Smooth muscle cell (in vitro differentiated cells): ENCODE data around the gene ATG7. TPM values are rescaled to one million over a fixed set of nuclear protein-coding genes. Genes with fewer than 3 reads are reported as not detected.
"Not testable (repeated sequence)": the region's sequence is repeated elsewhere in the genome, so short reads cannot be mapped to it uniquely, and the experiment has no call there.

ENCODE experiments used
- DNase-seq: peaks from one replicate; lab custom pipeline; 2025; ENCODE audit not compliant: unreplicated experiment; lab: John Stamatoyannopoulos, UW
- H2AFZ ChIP-seq: fragments of 200-600 bp; sonication (generic); 2 replicates; pipeline ENCODE4 v1.6.0; 2016; ENCODE audit warnings: antibody characterized with exemption, low read depth, mild to moderate bottlenecking
- H3F3A ChIP-seq: fragments of 200-600 bp; sonication (generic); 2 replicates; pipeline ENCODE4 v1.6.0; 2017; ENCODE audit warnings: antibody characterized with exemption, low read depth
- H3K27ac ChIP-seq: fragments of 200-600 bp; sonication (generic); 2 replicates; pipeline ENCODE4 v1.5.1; 2016; ENCODE audit warnings: low read depth, mild to moderate bottlenecking
- H3K27me3 ChIP-seq: fragments of 200-600 bp; sonication (generic); 2 replicates; pipeline ENCODE4 v1.6.1; 2016; ENCODE audit warnings: low read depth, mild to moderate bottlenecking
- H3K36me3 ChIP-seq: fragments of 200-600 bp; sonication (generic); 2 replicates; pipeline ENCODE4 v1.5.1; 2016; ENCODE audit warnings: low read depth
- H3K4me1 ChIP-seq: fragments of 200-600 bp; sonication (generic); 2 replicates; pipeline ENCODE4 v1.5.1; 2016; ENCODE audit warnings: low read depth
- H3K4me2 ChIP-seq: fragments of 200-600 bp; sonication (generic); 2 replicates; pipeline ENCODE4 v1.6.0; 2016; ENCODE audit warnings: mild to moderate bottlenecking
- H3K4me3 ChIP-seq: fragments of 200-600 bp; sonication (generic); 2 replicates; pipeline ENCODE4 v1.5.1; 2016; ENCODE audit warnings: mild to moderate bottlenecking
- H3K79me2 ChIP-seq: fragments of 200-600 bp; sonication (generic); 2 replicates; pipeline ENCODE4 v1.6.0; 2016; ENCODE audit warnings: low read depth, mild to moderate bottlenecking
- H3K9ac ChIP-seq: fragments of 200-600 bp; sonication (generic); 2 replicates; pipeline ENCODE4 v1.6.0; 2016; ENCODE audit warnings: low read depth
- H3K9me3 ChIP-seq: fragments of 200-600 bp; sonication (generic); replicated peaks from 2 replicates; pipeline ENCODE4 v1.5.1; 2016; ENCODE audit warnings: low read depth
- H4K20me1 ChIP-seq: fragments of 200-600 bp; sonication (generic); 2 replicates; pipeline ENCODE4 v1.6.0; 2016; ENCODE audit warnings: low read depth
- WGBS: methylation state at CpG from one replicate; pipeline ENCODE4 v1.1.7; 2016; ENCODE audit warnings: low lambda C conversion rate; 5-methylcytosine and 5-hydroxymethylcytosine counted together
- polyA plus RNA-seq: library from polyadenylated mRNA; unstranded; fragments of >200 nt; fragmentation: Nextera tagmentation; extraction: Ambion mirVana; gene quantifications from 2 replicates; pipeline ENCODE4 v1.2.1, GENCODE V29; 2016
- total RNA-seq: library from RNA; depleted of rRNA; stranded (reverse); fragments of >200 nt; gene quantifications from 2 replicates; pipeline ENCODE4 v1.2.3, GENCODE V29; 2014
- TF ChIP-seq, protein P1 (sequence below): fragments of 200-600 bp; sonication (generic); IDR thresholded peaks from 2 replicates; pipeline ENCODE4 v1.5.1; 2017; ENCODE audit warnings: borderline replicate concordance, mild to moderate bottlenecking, antibody characterized with exemption; ENCODE audit not compliant: insufficient read depth, poor library complexity, severe bottlenecking

Gene ATG7
- total and polyA plus RNA-seq, 2 experiments from 2014 or later: 19.4 to 40.3 TPM

DNA sequence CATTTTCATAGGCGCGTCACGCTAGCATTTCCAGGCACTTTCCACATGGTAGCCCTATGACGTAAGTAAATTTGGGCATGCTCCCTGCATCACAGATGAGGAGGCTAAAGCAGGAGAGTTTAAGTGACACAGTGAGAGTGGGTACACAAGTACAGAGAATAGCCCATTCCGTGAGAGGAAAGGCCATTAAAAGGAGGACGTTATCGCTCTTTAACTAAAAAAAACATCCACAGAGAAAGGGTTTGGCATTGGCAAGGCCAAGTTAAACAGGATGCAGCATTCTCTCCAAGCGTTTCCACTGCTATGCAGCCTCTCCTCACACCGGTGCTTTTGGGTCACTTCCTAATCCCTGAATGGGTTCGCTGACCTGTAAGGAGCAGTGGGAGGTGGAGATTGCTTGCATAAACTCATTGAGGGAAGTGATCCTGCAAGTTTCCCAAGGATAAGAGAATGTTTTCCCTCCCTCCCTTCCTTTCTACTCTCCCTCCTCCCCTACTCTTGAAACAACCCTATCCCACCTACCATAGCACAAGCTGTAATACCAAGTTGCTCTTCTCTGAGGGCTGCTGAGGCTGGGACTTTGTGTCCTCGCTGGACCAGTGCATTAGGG is 223.9 kb downstream of the ATG7 start:
- no peaks in the 10 kb centered on the region for H3K36me3 ChIP-seq
- H3F3A ChIP-seq: no peaks in the 10 kb centered on the region
- no peaks in the 10 kb centered on the region for H3K27me3 ChIP-seq
- no peak overlapping the region for H2AFZ ChIP-seq
- H3K9ac ChIP-seq: no peak overlapping the region
- H3K4me1 ChIP-seq: peaks cover 9% of the 10 kb centered on the region
- no peaks in the 10 kb centered on the region for H3K9me3 ChIP-seq
- WGBS: 69% methylated on average over 11 of the region's 11 CpGs
- no peak overlapping the region for H3K4me3 ChIP-seq
- H3K27ac ChIP-seq: no peak overlapping the region
- TF ChIP-seq, protein P1, sequence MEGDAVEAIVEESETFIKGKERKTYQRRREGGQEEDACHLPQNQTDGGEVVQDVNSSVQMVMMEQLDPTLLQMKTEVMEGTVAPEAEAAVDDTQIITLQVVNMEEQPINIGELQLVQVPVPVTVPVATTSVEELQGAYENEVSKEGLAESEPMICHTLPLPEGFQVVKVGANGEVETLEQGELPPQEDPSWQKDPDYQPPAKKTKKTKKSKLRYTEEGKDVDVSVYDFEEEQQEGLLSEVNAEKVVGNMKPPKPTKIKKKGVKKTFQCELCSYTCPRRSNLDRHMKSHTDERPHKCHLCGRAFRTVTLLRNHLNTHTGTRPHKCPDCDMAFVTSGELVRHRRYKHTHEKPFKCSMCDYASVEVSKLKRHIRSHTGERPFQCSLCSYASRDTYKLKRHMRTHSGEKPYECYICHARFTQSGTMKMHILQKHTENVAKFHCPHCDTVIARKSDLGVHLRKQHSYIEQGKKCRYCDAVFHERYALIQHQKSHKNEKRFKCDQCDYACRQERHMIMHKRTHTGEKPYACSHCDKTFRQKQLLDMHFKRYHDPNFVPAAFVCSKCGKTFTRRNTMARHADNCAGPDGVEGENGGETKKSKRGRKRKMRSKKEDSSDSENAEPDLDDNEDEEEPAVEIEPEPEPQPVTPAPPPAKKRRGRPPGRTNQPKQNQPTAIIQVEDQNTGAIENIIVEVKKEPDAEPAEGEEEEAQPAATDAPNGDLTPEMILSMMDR: no peak
- no peak for DNase-seq
- H3K4me2 ChIP-seq: no peak overlapping the region
- no peaks in the 10 kb centered on the region for H4K20me1 ChIP-seq
- no peaks in the 10 kb centered on the region for H3K79me2 ChIP-seq

DNA sequence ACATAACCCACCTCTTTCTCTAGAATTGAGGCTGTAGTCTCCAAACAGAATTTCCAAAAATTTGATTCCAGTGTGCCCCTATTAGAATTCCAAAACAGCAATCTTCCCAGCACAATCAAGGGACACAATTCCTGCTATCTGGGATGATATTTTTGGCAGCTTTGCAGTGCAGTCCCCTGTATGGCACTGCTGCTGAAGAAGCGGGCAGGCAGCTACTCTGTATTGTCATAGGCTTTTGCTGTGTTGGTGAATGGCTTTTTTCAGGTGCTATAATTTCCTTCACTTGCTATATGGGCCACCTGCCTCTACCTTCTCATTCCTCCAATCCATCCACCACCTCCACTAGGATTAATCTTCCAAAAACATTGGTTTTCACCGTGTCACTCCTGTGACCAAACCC is 226.0 kb downstream of the ATG7 start:
- H3K4me2 ChIP-seq: no peak overlapping the region

DNA sequence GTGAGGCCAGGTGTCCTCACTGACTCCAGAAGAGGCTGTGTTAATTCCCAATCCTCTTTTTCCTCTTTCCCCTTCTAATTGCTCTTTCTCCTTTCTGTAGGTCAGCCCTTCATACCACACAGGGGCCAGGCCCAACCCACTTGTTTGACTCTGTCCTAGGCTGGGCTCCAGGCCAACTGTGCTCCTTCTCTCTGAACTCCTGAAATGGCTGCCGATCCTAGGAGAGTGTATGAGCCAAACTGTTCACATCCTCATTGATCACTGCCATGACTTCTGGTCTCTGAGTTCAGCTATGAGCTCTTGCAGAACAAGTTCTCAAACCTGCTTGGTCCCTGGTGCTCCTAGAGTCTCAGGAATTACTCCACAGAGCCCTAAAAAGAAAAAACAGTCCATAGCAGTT is 226.4 kb downstream of the ATG7 start:
- DNase-seq: no peak
- H3K27ac ChIP-seq: peak overlapping the region; percentile 28
- H2AFZ ChIP-seq: no peak overlapping the region
- no peaks in the 10 kb centered on the region for H3K36me3 ChIP-seq
- H3K27me3 ChIP-seq: no peaks in the 10 kb centered on the region
- peaks cover 9% of the 10 kb centered on the region for H3K4me1 ChIP-seq
- TF ChIP-seq, protein P1: no peak
- no peak overlapping the region for H3K4me2 ChIP-seq
- no peak overlapping the region for H3K4me3 ChIP-seq
- H3K9me3 ChIP-seq: no peaks in the 10 kb centered on the region
- H3K9ac ChIP-seq: no peak overlapping the region
- no peaks in the 10 kb centered on the region for H3F3A ChIP-seq
- no peaks in the 10 kb centered on the region for H3K79me2 ChIP-seq
- 80% methylated on average over 1 of the region's 1 CpG for WGBS
- no peaks in the 10 kb centered on the region for H4K20me1 ChIP-seq

More for the DNA sequence above, 226.0 kb downstream of the ATG7 start:
- Histone ChIP-seq H3K79me2 (no peaks in the 10 kb centered on the region), H3K4me3 (no peak overlapping the region), H3K27me3 (no peaks in the 10 kb centered on the region), H3F3A (no peaks in the 10 kb centered on the region), H3K9ac (no peak overlapping the region), H3K9me3 (no peaks in the 10 kb centered on the region), H3K36me3 (no peaks in the 10 kb centered on the region), H2AFZ (no peak overlapping the region), H3K4me1 (peaks cover 9% of the 10 kb centered on the region), H4K20me1 (no peaks in the 10 kb centered on the region), H3K27ac (no peak overlapping the region)
- WGBS: 96% methylated on average over 2 of the region's 2 CpGs
- no peak for DNase-seq
- TF ChIP-seq, protein P1: no peak

DNA sequence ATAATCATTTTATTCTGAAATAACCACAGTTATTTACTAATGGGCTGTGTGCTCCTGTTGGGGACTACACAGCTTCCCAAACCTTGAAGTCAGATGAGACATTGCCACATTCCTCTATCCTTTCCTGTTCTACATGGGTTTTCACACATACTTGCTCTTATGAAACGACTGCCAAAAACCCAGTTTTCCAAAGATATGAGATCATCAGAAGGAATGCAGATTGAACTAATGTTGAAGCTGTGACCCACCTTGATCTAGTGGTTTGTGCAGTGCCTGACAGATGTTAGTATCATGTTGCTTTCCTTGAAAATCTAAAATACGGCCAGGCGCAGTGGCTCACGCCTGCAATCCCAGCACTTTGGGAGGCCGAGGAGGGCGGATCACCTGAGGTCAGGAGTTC is 226.9 kb downstream of the ATG7 start:
- WGBS: 81% methylated on average over 6 of the region's 6 CpGs
- Histone ChIP-seq H3K4me2 (no peak overlapping the region), H4K20me1 (no peaks in the 10 kb centered on the region), H3K27ac (peak overlapping the region; percentile 28), H3K79me2 (no peaks in the 10 kb centered on the region), H3K27me3 (no peaks in the 10 kb centered on the region), H3K4me1 (peaks cover 9% of the 10 kb centered on the region), H3K36me3 (no peaks in the 10 kb centered on the region), H3F3A (no peaks in the 10 kb centered on the region), H3K9me3 (no peaks in the 10 kb centered on the region), H3K9ac (no peak overlapping the region), H3K4me3 (no peak overlapping the region), H2AFZ (no peak overlapping the region)
- DNase-seq: no peak
- TF ChIP-seq, protein P1: no peak

DNA sequence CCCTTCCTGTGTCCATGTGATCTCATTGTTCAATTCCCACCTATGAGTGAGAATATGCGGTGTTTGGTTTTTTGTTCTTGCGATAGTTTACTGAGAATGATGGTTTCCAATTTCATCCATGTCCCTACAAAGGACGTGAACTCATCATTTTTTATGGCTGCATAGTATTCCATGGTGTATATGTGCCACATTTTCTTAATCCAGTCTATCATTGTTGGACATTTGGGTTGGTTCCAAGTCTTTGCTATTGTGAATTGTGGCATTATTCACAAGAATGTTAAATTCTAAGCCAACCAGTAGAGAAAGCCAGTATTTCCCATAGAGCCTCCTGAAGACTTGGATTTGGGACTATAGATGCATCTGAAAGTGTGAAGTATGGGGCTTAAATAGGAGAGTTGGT is 230.2 kb downstream of the ATG7 start:
- H3K36me3 ChIP-seq, H3K4me2 ChIP-seq, H3K4me3 ChIP-seq, H3K9me3 ChIP-seq, H3F3A ChIP-seq, H3K27me3 ChIP-seq, H3K9ac ChIP-seq, H3K27ac ChIP-seq, DNase-seq, H4K20me1 ChIP-seq, H2AFZ ChIP-seq, H3K4me1 ChIP-seq, H3K79me2 ChIP-seq: not testable (repeated sequence)
- WGBS: no CpG with 5 or more reads among the region's 3 CpGs
